ENCODE data around the gene GPR25. TPM values are rescaled to one million over a fixed set of nuclear protein-coding genes. Genes with fewer than 3 reads are reported as not detected.

The GPR25 gene, protein sequence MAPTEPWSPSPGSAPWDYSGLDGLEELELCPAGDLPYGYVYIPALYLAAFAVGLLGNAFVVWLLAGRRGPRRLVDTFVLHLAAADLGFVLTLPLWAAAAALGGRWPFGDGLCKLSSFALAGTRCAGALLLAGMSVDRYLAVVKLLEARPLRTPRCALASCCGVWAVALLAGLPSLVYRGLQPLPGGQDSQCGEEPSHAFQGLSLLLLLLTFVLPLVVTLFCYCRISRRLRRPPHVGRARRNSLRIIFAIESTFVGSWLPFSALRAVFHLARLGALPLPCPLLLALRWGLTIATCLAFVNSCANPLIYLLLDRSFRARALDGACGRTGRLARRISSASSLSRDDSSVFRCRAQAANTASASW
- not detected in 2 replicates for total RNA-seq (ENCODE audit: low replicate concordance)

DNA sequence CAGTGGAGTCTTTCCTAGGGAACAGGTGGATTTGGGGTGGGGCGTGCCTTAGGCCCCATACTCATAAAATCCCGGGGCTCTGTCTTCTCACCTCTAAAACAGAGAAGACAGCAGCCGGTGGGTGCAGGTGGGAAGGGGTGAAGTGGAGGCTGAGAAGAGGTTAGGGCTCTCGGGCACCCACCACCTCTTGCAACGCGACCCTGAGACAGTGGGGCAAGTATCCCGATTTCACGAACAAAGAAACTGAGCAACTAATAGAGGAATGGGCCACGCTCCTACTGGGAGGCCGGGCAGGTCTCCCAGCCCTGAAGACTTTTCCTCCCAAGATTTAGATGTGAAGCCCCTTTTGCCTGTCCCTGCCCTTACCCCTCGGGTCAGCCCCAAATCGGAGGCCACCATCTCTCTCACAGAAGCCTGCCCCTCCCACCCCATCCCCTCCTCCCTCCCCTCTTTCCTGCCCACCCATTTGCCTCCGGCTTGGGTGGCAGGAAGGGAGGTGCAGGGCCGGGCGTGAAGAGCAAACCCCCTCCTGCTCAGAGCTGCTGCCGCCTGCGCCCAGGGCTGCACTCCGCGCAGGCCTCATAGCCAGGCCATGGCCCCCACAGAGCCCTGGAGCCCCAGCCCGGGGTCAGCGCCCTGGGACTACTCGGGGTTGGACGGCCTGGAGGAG is at the start of gene GPR25:
GPR25 (plus strand) TSS at position 536 of the 670 bp plus-strand sequence; CDS start at position 593, 57 bp downstream.

GRCh38 chr1:200894712-200895442 is 22.1 kb downstream of the GPR25 start, which contains the start of gene INAVA:
INAVA (plus strand) TSS chr1:200894900; CDS start chr1:200898401, 3,501 bp downstream.

Other genes with a start within 250 kb of the GPR25 start
- gene DDX59, start 203.1 kb upstream of the GPR25 start, total RNA-seq (ENCODE audit: low replicate concordance): 9.1 and 15.0 TPM in 2 replicates
- 17.7 and 18.6 TPM in 2 replicates for gene CAMSAP2, start 134.1 kb upstream of the GPR25 start, total RNA-seq (ENCODE audit: low replicate concordance)
- gene INAVA, start 21.9 kb downstream of the GPR25 start, total RNA-seq (ENCODE audit: low replicate concordance): 0.08 TPM in 1 of 2 replicates, not detected in the other
- under 0.01 and 0.23 TPM in 2 replicates for gene KIF21B, start 150.7 kb downstream of the GPR25 start, total RNA-seq (ENCODE audit: low replicate concordance)
- gene CACNA1S, start 239.4 kb downstream of the GPR25 start, total RNA-seq (ENCODE audit: low replicate concordance): not detected in 2 replicates

Data from smooth muscle cell of the coronary artery (primary cell).